Measurements from ENCODE around the gene MTA3. TPM values are rescaled to one million over a fixed set of nuclear protein-coding genes. Genes with fewer than 3 reads are reported as not detected.

The MTA3 gene
- total RNA-seq, 1 experiment from 2014 or later = 25.9 TPM

- DNase-seq (ENCODE audit: low read depth) = no peak
These were observed 193.7 kb downstream of the MTA3 start for GRCh38 chr2:42762155-42762554.

- no peak for DNase-seq (ENCODE audit: low read depth)
These were observed 194.7 kb downstream of the MTA3 start for GRCh38 chr2:42762823-42763804.

GRCh38 chr2:42764096-42764495 lies 195.7 kb downstream of the MTA3 start, which contains the start of gene OXER1:
OXER1 (minus strand) TSS chr2:42764135; CDS start chr2:42764062, 73 bp downstream.
- DNase-seq (ENCODE audit: low read depth) = no peak

- no peak for DNase-seq (ENCODE audit: low read depth)
These were observed 196.5 kb downstream of the MTA3 start for GRCh38 chr2:42764901-42765300.

- DNase-seq (ENCODE audit: low read depth) = no peak
These were observed 197.3 kb downstream of the MTA3 start for GRCh38 chr2:42765686-42766085.

GRCh38 chr2:42767080-42767898 lies 198.9 kb downstream of the MTA3 start:
- DNase-seq (ENCODE audit: low read depth) = no peak

GRCh38 chr2:42767899-42768705 lies 199.7 kb downstream of the MTA3 start:
- no peak for DNase-seq (ENCODE audit: low read depth)

- no peak for DNase-seq (ENCODE audit: low read depth)
These were observed 200.3 kb downstream of the MTA3 start for GRCh38 chr2:42768706-42769256.

GRCh38 chr2:42769583-42770287 lies 201.3 kb downstream of the MTA3 start:
- no peak for DNase-seq (ENCODE audit: low read depth)

GRCh38 chr2:42770288-42771131 lies 202.1 kb downstream of the MTA3 start:
- peak; percentile 73 for DNase-seq (ENCODE audit: low read depth)

- no peak for DNase-seq (ENCODE audit: low read depth)
These were observed 203.2 kb downstream of the MTA3 start for GRCh38 chr2:42771546-42772153.

- DNase-seq (ENCODE audit: low read depth) = no peak
These were observed 206.8 kb downstream of the MTA3 start for GRCh38 chr2:42775186-42775585.

GRCh38 chr2:42775810-42776209 lies 207.4 kb downstream of the MTA3 start:
- DNase-seq (ENCODE audit: low read depth) = no peak

- DNase-seq (ENCODE audit: low read depth) = no peak
These were observed 209.7 kb downstream of the MTA3 start for GRCh38 chr2:42777883-42778805.

GRCh38 chr2:42781181-42781580 lies 212.7 kb downstream of the MTA3 start:
- DNase-seq (ENCODE audit: low read depth) = no peak

GRCh38 chr2:42783511-42783910 lies 215.1 kb downstream of the MTA3 start:
- DNase-seq (ENCODE audit: low read depth) = no peak

GRCh38 chr2:42784204-42784880 lies 215.9 kb downstream of the MTA3 start:
- DNase-seq (ENCODE audit: low read depth) = no peak
